HCT116 (cell line): ENCODE results near the gene MAPK1.

ENCODE experiments used
- CTCF ChIP-seq, 3 experiments: fragments of 200-600 bp in 1 of 3; sonication (generic) in 1 of 3; IDR thresholded peaks in 2 of 3; conservative IDR thresholded peaks in 1 of 3; 2 replicates each; pipeline ENCODE4 v1.5.1; 2012 to 2017; ENCODE audit warnings: low read depth in 2 of 3, low read length in 2 of 3, antibody characterized with exemption in 1 of 3, borderline replicate concordance in 1 of 3, control low read depth in 1 of 3, mild to moderate bottlenecking in 1 of 3, mixed read lengths in 1 of 3, mixed run types in 1 of 3, moderate library complexity in 1 of 3; ENCODE audit not compliant: insufficient read depth in 1 of 3
- EZH2phosphoT487 ChIP-seq: fragments of 200-600 bp; IDR thresholded peaks from 2 replicates; pipeline ENCODE4 v1.6.1; 2018; ENCODE audit warnings: antibody characterized with exemption, borderline replicate concordance
- JUND ChIP-seq: IDR thresholded peaks from 2 replicates; pipeline ENCODE4 v1.6.1; 2012
- MAX ChIP-seq: IDR thresholded peaks from 2 replicates; pipeline ENCODE4 v1.6.1; 2012
- POLR2A ChIP-seq: IDR thresholded peaks from 2 replicates; pipeline ENCODE4 v1.7.0; 2011; ENCODE audit warnings: borderline replicate concordance; ENCODE audit not compliant: insufficient read depth, insufficient read length; ENCODE audit errors: extremely low read depth
- POLR2AphosphoS5 ChIP-seq: IDR thresholded peaks from 2 replicates; pipeline ENCODE4 v1.6.1; 2011; ENCODE audit warnings: mild to moderate bottlenecking, low read depth, low read length, moderate library complexity
- RAD21 ChIP-seq: IDR thresholded peaks from 2 replicates; pipeline ENCODE4 v1.6.1; 2012; ENCODE audit warnings: low read depth, mild to moderate bottlenecking
- SRF ChIP-seq: IDR thresholded peaks from 2 replicates; pipeline ENCODE4 v1.6.1; 2012; ENCODE audit warnings: low read depth
- YY1 ChIP-seq: IDR thresholded peaks from 2 replicates; pipeline ENCODE4 v1.6.1; 2011; ENCODE audit warnings: low read length, low read depth, moderate library complexity, mild to moderate bottlenecking; ENCODE audit not compliant: insufficient replicate concordance; ENCODE audit errors: extremely low read depth
- ZNF274 ChIP-seq: fragments of 200-500 bp; sonication (Bioruptor generic); IDR thresholded peaks from 2 replicates; pipeline ENCODE4 v1.6.1; 2014; ENCODE audit warnings: mild to moderate bottlenecking, low read depth, low read length, inconsistent platforms

GRCh38 chr22:21780259-21780658, 87.2 kb downstream of the MAPK1 start:
- TF ChIP-seq POLR2A, result no peak
- TF ChIP-seq MAX, result no peak
- no peak for TF ChIP-seq JUND
- no peak for TF ChIP-seq EZH2phosphoT487
- no peak for TF ChIP-seq CTCF (IDR thresholded peaks at IDR 0.05 in 2 of 3, conservative IDR thresholded peaks at IDR 0.05 in 1 of 3; ENCODE audit: borderline replicate concordance in 1 of 3, insufficient read depth in 1 of 3, low read depth in 2 of 3, low read length in 2 of 3)
- TF ChIP-seq ZNF274, result no peak
- no peak for TF ChIP-seq RAD21
- no peak for TF ChIP-seq POLR2AphosphoS5
- TF ChIP-seq YY1, result no peak
- TF ChIP-seq SRF, result no peak
